GM18517 (cell line): Measurements from ENCODE around the gene SRXN1.
"Not testable (repeated sequence)": the region's sequence is repeated elsewhere in the genome, so short reads cannot be mapped to it uniquely, and the experiment has no call there.

ENCODE experiments used
- ATAC-seq: cut with Tn5 transposase; IDR thresholded peaks from one replicate; pipeline ENCODE4 v1.9.1; 2021; ENCODE audit warnings: mild to moderate bottlenecking, moderate library complexity; ENCODE audit not compliant: unreplicated experiment

The SRXN1 gene

GRCh38 chr20:655726-656624 lies 3.0 kb upstream of the SRXN1 start:
- no peak for ATAC-seq

DNA sequence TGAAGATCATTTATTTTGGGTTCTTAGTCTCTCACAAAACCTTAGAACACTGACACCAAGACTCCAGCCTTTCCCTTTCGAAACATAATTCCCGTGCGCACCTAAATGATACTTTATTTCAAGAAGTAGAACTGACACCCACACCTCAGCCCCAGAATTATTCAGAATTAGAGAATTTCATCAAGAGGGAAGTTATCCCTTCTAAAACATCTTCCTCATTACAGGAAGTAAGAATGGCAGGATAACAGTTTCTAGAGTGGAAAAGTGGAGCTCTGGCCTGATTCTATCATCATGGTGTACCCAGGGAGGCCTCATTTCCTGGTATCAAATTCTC lies 1.4 kb upstream of the SRXN1 start:
- no peak for ATAC-seq

- ATAC-seq: no peak
Observed at GRCh38 chr20:653590-654416, 803 bp upstream of the SRXN1 start.

GRCh38 chr20:652615-653109 lies 338 bp downstream of the SRXN1 start:
- no peak for ATAC-seq

DNA sequence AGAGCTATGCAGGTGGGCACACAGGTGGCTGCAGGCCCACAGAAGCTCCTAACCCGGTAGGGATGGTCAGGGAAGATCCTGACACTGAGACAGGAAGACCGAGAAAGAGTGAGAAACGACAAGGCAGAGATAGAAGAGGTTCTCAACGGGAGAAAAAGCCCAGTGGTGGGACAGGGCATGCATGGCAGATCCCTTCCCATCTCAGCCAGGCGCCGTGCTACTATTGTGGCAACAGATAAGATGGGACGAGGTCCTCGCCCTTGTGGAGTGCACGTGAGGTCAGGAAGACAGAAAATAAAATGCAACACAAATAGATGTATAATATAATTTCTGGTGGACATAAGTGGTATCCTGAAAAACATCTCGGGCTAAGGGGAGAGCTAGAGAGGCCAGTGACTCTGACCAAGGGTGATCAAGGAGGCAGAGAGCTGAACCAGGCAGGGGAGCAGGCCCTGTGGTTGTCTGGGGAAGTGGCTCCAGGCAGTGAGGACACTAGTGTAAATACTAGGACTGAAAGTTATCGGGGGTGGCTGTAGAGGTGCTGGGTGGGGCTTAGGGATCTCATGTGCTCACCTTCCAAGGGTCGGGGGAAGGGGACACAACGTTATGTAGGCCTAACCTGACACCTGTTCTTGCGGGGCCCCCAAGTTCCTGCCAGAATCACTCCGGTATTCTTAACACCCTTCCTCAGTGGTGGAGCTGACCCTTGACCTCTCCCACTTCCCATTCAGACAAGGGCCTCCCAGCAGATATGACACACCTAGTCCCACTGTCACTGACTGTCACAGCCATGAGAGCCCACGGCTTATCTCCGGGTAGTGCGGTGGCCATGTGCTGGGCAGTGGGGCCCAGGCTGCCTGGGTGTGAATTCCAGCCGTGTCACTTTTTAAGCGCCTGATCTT lies 1.0 kb downstream of the SRXN1 start:
- no peak for ATAC-seq

GRCh38 chr20:650954-651353 lies 2.0 kb downstream of the SRXN1 start:
- ATAC-seq: no peak

DNA sequence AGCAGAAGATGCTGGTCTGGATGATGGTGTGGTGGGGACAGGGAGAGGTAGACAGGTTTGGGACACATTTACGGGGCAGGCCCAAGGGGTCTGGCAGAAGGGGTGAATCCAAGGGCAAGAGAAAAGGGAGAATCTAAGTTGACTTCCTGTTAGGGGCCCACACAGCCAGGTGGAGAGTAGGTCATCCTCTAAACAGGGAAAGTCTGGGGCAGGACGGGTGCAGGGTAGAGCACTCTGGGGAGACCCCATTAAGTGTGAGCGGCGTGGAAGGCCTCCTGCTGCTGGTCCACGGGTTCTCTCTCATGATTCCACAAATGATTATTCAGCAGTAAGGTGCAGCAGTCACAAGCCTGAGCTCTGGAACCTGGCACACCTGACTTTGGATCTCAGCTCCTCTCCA lies 2.7 kb downstream of the SRXN1 start:
- no peak for ATAC-seq

GRCh38 chr20:647479-648019 lies 5.5 kb downstream of the SRXN1 start:
- ATAC-seq: no peak

GRCh38 chr20:646868-647233 lies 6.1 kb downstream of the SRXN1 start:
- ATAC-seq: no peak

DNA sequence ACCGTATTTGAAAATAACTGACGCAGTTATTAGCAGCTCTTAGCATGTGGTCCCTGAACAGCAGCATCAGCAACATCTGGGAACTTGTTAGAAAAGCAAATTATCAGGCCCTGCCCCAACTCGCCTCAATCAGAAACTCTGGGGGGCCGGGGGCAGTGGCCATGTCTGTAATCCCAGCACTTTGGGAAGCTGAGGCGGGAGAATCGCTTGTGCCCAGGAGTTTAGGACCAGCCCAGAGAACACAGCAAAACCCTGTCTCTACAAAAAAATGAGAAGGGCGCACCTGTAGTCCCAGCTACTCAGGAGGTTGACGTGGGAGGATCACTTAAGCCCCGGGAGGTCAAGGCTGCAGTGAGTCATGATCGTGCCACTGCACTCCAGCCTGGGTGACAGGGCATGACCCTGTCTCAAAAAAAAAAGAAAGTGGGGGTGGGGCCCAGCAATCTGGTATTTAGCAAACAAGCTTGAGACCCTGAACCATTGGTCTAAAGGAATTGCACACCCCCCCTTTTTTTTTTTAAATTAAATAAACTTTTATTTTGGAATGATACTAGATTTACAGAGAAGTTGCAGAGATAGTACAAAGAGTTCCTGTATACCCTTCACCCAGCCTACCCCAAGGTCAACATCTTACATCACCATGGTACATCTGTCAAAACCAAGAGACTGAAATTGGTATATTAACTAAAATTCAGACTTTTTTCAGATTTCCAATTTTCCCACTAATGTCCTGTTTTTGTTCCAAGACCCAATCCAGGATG lies 6.7 kb downstream of the SRXN1 start:
- no peak for ATAC-seq

DNA sequence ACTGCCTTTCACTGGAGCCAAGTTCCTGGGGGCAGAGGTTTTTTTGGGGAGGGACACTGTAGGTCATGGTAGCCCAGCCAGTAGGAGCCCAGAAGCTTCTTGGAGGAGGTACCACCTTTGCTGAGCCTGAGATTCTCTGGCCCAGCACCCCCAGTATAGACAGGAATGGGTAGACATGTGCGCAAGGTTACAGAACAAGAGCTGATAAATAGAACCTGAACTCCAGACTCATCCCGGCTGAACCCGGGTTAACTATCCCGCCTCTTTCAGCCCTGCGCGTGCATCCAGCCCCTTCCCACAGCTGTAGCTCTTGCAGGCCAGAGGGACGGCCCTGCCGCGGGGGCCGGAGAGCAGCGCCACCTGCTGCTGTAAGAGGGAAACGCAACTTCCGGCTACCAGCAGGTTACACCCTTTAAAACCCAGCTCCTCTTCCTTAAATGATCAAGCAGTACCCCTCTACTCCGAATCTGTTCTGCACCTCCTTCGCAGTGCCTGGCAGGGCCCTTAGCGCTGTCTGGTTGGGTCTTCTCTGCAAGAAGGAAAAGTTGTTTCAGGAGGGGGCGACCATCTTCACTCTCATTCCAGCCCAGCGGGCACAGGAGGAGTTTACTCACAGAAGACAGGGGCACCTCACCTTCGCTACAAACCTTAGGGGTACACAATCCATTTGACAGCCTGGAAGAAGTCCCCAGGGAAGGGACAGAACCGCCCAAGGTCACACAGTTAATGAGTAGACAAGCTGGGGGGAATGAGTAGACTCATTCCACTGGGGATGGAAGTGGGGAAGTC lies 7.5 kb downstream of the SRXN1 start:
- ATAC-seq: peak; percentile 63

GRCh38 chr20:644692-645317 lies 8.2 kb downstream of the SRXN1 start:
- ATAC-seq: no peak

DNA sequence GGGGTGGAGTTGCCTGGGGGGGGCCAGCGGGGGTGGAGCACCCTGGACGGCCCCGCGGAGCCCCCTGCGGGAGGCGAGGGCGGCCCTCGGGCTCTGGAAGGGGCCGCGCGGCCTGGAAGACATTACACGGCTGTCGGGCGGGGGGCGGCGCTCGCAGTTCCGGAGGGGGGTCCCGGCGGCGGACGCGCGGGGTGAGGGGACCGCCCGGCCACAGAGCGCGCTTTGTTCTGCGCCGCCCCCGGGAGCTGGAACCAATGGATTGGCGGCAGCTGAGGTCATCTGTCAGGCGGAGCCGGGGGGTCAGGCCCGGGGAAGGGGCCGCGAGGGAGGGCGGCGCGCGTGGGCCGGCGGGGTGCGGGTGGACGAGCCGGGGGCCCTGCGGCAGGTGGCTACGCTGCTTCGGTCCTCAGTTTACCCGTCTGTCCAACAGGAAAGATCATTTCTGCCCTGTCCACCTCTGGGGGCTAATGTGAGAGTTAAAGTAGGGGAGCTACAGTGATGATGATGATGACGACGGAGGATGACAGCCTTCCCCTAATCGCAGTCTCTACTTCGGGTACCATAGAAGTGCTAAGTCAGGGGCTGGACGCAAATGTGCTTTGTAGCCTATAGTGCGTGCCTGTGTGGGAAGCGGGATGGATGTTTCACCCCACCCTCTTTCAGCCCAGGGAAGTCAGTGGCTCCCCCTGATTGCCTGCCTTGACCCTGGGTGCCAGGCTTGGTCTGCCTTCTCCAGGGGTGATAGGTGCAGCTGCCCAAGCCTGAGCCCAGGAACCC lies 10.4 kb downstream of the SRXN1 start:
- ATAC-seq: no peak

GRCh38 chr20:642013-642397 lies 11.0 kb downstream of the SRXN1 start:
- ATAC-seq: not testable (repeated sequence)

GRCh38 chr20:641516-641875 lies 11.5 kb downstream of the SRXN1 start:
- ATAC-seq: no peak

- ATAC-seq: no peak
Observed at GRCh38 chr20:640674-641515, 12.1 kb downstream of the SRXN1 start.

GRCh38 chr20:638579-638978 lies 14.4 kb downstream of the SRXN1 start:
- ATAC-seq: no peak
